Activated naive CD4-positive, alpha-beta T cell treated with anti-CD3 and anti-CD28 coated beads for 36 hours (primary cell): Measurements from ENCODE around the gene B3GALT5. TPM values are rescaled to one million over a fixed set of nuclear protein-coding genes. Genes with fewer than 3 reads are reported as not detected.
"Not testable (repeated sequence)": the region's sequence is repeated elsewhere in the genome, so short reads cannot be mapped to it uniquely, and the experiment has no call there.

Source experiments
- CTCF ChIA-PET: fragments of 350-600 bp; sonication (Branson Sonifier 250); formaldehyde crosslinking; loops from one replicate; lab custom pipeline; 2021; ENCODE audit warnings: antibody characterized with exemption; lab: Charles Lee
- DNase-seq: peaks from one replicate; pipeline ENCODE4 v3.0.0-alpha.2; 2020
- H3K27ac Mint-ChIP-seq: one replicate; pipeline ENCODE4 v1.8.0; 2021; ENCODE audit warnings: mild to moderate bottlenecking, mixed read lengths
- H3K27me3 Mint-ChIP-seq: one replicate; pipeline ENCODE4 v1.8.0; 2021; ENCODE audit warnings: low read depth, mixed read lengths
- H3K36me3 Mint-ChIP-seq: one replicate; pipeline ENCODE4 v1.8.0; 2021; ENCODE audit warnings: low read depth, mixed read lengths
- H3K4me1 Mint-ChIP-seq: one replicate; pipeline ENCODE4 v1.8.0; 2021; ENCODE audit warnings: low read depth, mixed read lengths
- H3K4me3 Mint-ChIP-seq: one replicate; pipeline ENCODE4 v1.8.0; 2021; ENCODE audit warnings: mild to moderate bottlenecking, moderate library complexity, mixed read lengths
- H3K9me3 Mint-ChIP-seq: one replicate; pipeline ENCODE4 v1.8.0; 2021; ENCODE audit warnings: mixed read lengths
- intact Hi-C: fragments of 100-400 bp; cut with micrococcal nuclease; formaldehyde crosslinking; loops from one replicate; pipeline ENCODE4 v1.15.1; 2023
- total RNA-seq, 2 experiments: library from RNA; stranded (reverse); gene quantifications; one replicate each; pipeline ENCODE4 v1.2.3, GENCODE V29; 2021

The B3GALT5 gene
- total RNA-seq, 2 experiments from 2014 or later = not detected

GRCh38 chr21:39675993-39676661, 63.4 kb downstream of the B3GALT5 start:
- intact Hi-C loops = no loop called here
- Mint-ChIP-seq H3K27me3 (peaks cover 14% of the 10 kb centered on the region), H3K27ac (no peak overlapping the region), H3K9me3 (no peaks in the 10 kb centered on the region), H3K4me3 (no peak overlapping the region), H3K36me3 (no peaks in the 10 kb centered on the region), H3K4me1 (no peaks in the 10 kb centered on the region)
- CTCF ChIA-PET = interaction anchor here (1.3 kb wide), 1 partner anchor 48 kb away, joined by 4 read pairs; no protein-coding TSS in a partner anchor
- DNase-seq = no peak

- Mint-ChIP-seq H3K27me3 (peaks cover 6% of the 10 kb centered on the region), H3K27ac (no peak overlapping the region), H3K9me3 (no peaks in the 10 kb centered on the region), H3K36me3 (no peaks in the 10 kb centered on the region), H3K4me1 (no peaks in the 10 kb centered on the region), H3K4me3 (no peak overlapping the region)
- CTCF ChIA-PET = no interaction called here
- no peak for DNase-seq
- intact Hi-C loops = no loop called here
These were observed 67.5 kb downstream of the B3GALT5 start for GRCh38 chr21:39680216-39680615.

GRCh38 chr21:39681257-39681656, 68.5 kb downstream of the B3GALT5 start:
- Mint-ChIP-seq H3K9me3 (no peaks in the 10 kb centered on the region), H3K4me1 (no peaks in the 10 kb centered on the region), H3K4me3 (no peak overlapping the region), H3K36me3 (no peaks in the 10 kb centered on the region), H3K27ac (no peak overlapping the region), H3K27me3 (peaks cover 3% of the 10 kb centered on the region)
- CTCF ChIA-PET = interaction anchor here (0.7 kb wide), 1 partner anchor 19 kb away, joined by 3 read pairs; no protein-coding TSS in a partner anchor
- intact Hi-C loops = no loop called here
- no peak for DNase-seq

GRCh38 chr21:39681845-39682244, 69.1 kb downstream of the B3GALT5 start:
- no peaks in the 10 kb centered on the region for H3K9me3 Mint-ChIP-seq
- no peak overlapping the region for H3K4me3 Mint-ChIP-seq
- intact Hi-C loops = no loop called here

GRCh38 chr21:39685236-39685635, 72.5 kb downstream of the B3GALT5 start:
- Mint-ChIP-seq H3K9me3 (no peaks in the 10 kb centered on the region), H3K4me3 (no peak overlapping the region), H3K36me3 (no peaks in the 10 kb centered on the region), H3K27me3 (no peaks in the 10 kb centered on the region), H3K4me1 (no peaks in the 10 kb centered on the region), H3K27ac (no peak overlapping the region)
- intact Hi-C loops = no loop called here
- DNase-seq = no peak
- CTCF ChIA-PET = no interaction called here

More at GRCh38 chr21:39681845-39682244, 69.1 kb downstream of the B3GALT5 start:
- Mint-ChIP-seq H3K27me3 (no peaks in the 10 kb centered on the region), H3K27ac (no peak overlapping the region), H3K36me3 (no peaks in the 10 kb centered on the region), H3K4me1 (no peaks in the 10 kb centered on the region)
- no peak for DNase-seq
- CTCF ChIA-PET = interaction anchor here (0.7 kb wide), 1 partner anchor 18 kb away, joined by 3 read pairs; no protein-coding TSS in a partner anchor

GRCh38 chr21:39685991-39686390, 73.3 kb downstream of the B3GALT5 start:
- Mint-ChIP-seq H3K36me3 (no peaks in the 10 kb centered on the region), H3K9me3 (no peaks in the 10 kb centered on the region), H3K4me1 (no peaks in the 10 kb centered on the region), H3K27ac (no peak overlapping the region), H3K4me3 (no peak overlapping the region), H3K27me3 (no peaks in the 10 kb centered on the region)
- intact Hi-C loops = no loop called here
- CTCF ChIA-PET = no interaction called here
- no peak for DNase-seq

GRCh38 chr21:39686646-39687468, 74.1 kb downstream of the B3GALT5 start:
- Mint-ChIP-seq H3K27ac (no peak overlapping the region), H3K4me1 (no peaks in the 10 kb centered on the region), H3K9me3 (no peaks in the 10 kb centered on the region), H3K36me3 (no peaks in the 10 kb centered on the region), H3K4me3 (no peak overlapping the region), H3K27me3 (no peaks in the 10 kb centered on the region)
- CTCF ChIA-PET = no interaction called here
- intact Hi-C loops = no loop called here
- no peak for DNase-seq

GRCh38 chr21:39688010-39688409, 75.3 kb downstream of the B3GALT5 start:
- CTCF ChIA-PET = no interaction called here

GRCh38 chr21:39689860-39690259, 77.1 kb downstream of the B3GALT5 start:
- intact Hi-C loops, H3K4me1 Mint-ChIP-seq, CTCF ChIA-PET, H3K9me3 Mint-ChIP-seq, H3K4me3 Mint-ChIP-seq, H3K36me3 Mint-ChIP-seq, H3K27me3 Mint-ChIP-seq, DNase-seq, H3K27ac Mint-ChIP-seq: not testable (repeated sequence)

More at GRCh38 chr21:39688010-39688409, 75.3 kb downstream of the B3GALT5 start:
- no peak overlapping the region for H3K4me3 Mint-ChIP-seq
- DNase-seq = no peak
- H3K27me3 Mint-ChIP-seq = no peaks in the 10 kb centered on the region
- no peak overlapping the region for H3K27ac Mint-ChIP-seq
- H3K9me3 Mint-ChIP-seq = no peaks in the 10 kb centered on the region
- no peaks in the 10 kb centered on the region for H3K36me3 Mint-ChIP-seq
- H3K4me1 Mint-ChIP-seq = no peaks in the 10 kb centered on the region
- intact Hi-C loops = no loop called here

- Mint-ChIP-seq H3K4me3 (no peak overlapping the region), H3K9me3 (no peaks in the 10 kb centered on the region), H3K27me3 (peaks cover 2% of the 10 kb centered on the region), H3K36me3 (no peaks in the 10 kb centered on the region), H3K27ac (no peak overlapping the region), H3K4me1 (no peaks in the 10 kb centered on the region)
- intact Hi-C loops = no loop called here
- DNase-seq = no peak
- CTCF ChIA-PET = no interaction called here
These were observed 77.7 kb downstream of the B3GALT5 start for GRCh38 chr21:39690454-39690853.

- DNase-seq = no peak
- no peak overlapping the region for H3K27ac Mint-ChIP-seq
- H3K36me3 Mint-ChIP-seq = no peaks in the 10 kb centered on the region
- intact Hi-C loops = no loop called here
- no peaks in the 10 kb centered on the region for H3K4me1 Mint-ChIP-seq
- CTCF ChIA-PET = interaction anchor here (0.7 kb wide), 1 partner anchor 598 kb away, joined by 3 read pairs; no protein-coding TSS in a partner anchor
- H3K9me3 Mint-ChIP-seq = no peaks in the 10 kb centered on the region
- no peak overlapping the region for H3K4me3 Mint-ChIP-seq
- peaks cover 2% of the 10 kb centered on the region for H3K27me3 Mint-ChIP-seq
These were observed 82.0 kb downstream of the B3GALT5 start for GRCh38 chr21:39694750-39695149.

GRCh38 chr21:39696196-39696595, 83.5 kb downstream of the B3GALT5 start:
- no peaks in the 10 kb centered on the region for H3K9me3 Mint-ChIP-seq
- no peak for DNase-seq
- intact Hi-C loops = no loop called here
- no peaks in the 10 kb centered on the region for H3K4me1 Mint-ChIP-seq
- H3K27ac Mint-ChIP-seq = no peak overlapping the region
- H3K27me3 Mint-ChIP-seq = peaks cover 2% of the 10 kb centered on the region
- no peaks in the 10 kb centered on the region for H3K36me3 Mint-ChIP-seq
- CTCF ChIA-PET = no interaction called here
- H3K4me3 Mint-ChIP-seq = no peak overlapping the region
